ENCODE data around the gene CSAG3.
"Not testable (repeated sequence)": the region's sequence is repeated elsewhere in the genome, so short reads cannot be mapped to it uniquely, and the experiment has no call there.

The CSAG3 gene

DNA sequence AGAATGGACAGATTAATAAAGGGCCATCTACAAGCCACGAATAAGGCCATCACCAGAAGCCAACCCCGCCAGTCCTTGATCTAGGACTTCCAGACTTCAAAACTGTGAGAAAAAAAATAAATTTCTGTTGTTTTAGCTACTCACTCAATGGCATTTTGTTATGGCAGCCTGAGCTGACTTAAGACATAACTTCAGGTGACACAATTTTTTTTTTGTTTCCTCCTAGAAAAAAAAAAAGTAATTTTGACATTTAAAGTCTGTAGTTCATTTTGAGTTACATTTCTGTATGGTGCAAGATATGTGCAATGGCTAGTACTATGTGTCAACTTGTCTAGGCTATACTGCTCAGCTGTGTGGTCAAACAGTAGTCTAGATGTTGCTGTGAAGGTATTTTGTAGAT lies at the start of gene CSAG3:
Gene CSAG3, plus strand, starts transcription at position 301 of the 400 bp plus-strand sequence.
- DNase-seq (ENCODE audit: low read depth) = not testable (repeated sequence)

DNA sequence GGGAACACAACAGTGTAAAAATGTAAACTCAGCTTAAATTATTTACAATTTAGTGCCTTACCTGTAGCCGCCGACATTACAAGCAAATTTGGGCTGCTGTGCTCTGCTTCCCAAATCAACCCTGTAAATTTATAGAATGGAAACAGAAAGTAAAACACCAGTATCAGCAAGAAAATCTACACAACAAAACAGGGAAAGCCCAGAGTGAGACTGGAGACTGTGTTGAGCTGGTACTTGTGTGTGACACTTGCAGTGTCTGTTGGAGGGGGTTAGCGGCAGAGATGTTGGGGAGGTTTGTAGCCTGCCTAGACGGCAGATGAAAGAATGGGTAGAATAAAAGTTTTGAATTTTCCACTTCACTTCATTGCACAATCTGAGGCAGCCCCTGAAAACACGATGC lies 45.8 kb upstream of the CSAG3 start:
- DNase-seq (ENCODE audit: low read depth) = not testable (repeated sequence)

DNA sequence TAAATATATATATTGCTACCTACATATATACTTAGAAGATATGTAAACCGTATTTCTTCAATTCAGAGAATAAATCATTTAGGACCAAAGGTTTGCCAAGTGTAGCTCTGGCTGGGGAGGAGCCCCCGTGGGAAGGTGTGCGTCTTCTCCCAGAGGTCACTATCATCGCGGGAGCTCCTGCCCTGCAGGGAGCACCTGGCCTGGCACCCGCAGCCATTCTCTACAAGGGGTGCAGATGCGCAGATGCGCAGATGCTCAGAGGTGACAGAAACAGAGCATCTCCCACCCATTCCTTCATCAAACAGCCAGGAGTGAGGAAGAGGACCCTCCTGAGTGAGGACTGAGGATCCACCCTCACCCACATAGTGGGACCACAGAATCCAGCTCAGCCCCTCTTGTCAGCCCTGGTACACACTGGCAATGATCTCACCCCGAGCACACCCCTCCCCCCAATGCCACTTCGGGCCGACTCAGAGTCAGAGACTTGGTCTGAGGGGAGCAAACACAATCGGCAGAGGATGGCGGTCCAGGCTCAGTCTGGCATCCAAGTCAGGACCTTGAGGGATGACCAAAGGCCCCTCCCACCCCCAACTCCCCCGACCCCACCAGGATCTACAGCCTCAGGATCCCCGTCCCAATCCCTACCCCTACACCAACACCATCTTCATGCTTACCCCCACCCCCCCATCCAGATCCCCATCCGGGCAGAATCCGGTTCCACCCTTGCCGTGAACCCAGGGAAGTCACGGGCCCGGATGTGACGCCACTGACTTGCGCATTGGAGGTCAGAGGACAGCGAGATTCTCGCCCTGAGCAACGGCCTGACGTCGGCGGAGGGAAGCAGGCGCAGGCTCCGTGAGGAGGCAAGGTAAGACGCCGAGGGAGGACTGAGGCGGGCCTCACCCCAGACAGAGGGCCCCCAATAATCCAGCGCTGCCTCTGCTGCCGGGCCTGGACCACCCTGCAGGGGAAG lies 44.9 kb upstream of the CSAG3 start, which contains the start of gene MAGEA2B:
Gene MAGEA2B, plus strand, starts transcription at position 814 of the 973 bp plus-strand sequence. CDS start 2,479 bp downstream, outside the sequence.
- not testable (repeated sequence) for DNase-seq (ENCODE audit: low read depth)

DNA sequence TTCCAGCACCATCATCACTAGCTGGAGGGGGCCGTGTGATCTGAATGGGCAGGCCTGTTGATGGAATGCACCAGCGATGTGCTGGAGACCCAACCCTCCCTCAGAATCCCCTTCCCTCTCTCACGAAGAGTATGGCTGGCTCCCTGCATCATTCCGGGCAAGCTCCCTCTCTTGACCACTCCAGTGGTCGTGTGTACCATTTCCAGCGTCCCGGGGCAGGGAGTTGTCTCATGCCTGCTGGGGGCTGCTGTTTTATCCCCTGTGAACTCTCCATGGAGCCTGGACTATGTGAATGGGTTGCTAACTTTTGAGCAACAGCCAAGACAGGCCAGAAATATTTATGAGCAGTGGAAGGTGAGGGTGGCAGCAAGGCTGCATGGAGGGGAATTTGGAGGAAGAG lies 33.6 kb upstream of the CSAG3 start:
- DNase-seq (ENCODE audit: low read depth) = no peak

DNA sequence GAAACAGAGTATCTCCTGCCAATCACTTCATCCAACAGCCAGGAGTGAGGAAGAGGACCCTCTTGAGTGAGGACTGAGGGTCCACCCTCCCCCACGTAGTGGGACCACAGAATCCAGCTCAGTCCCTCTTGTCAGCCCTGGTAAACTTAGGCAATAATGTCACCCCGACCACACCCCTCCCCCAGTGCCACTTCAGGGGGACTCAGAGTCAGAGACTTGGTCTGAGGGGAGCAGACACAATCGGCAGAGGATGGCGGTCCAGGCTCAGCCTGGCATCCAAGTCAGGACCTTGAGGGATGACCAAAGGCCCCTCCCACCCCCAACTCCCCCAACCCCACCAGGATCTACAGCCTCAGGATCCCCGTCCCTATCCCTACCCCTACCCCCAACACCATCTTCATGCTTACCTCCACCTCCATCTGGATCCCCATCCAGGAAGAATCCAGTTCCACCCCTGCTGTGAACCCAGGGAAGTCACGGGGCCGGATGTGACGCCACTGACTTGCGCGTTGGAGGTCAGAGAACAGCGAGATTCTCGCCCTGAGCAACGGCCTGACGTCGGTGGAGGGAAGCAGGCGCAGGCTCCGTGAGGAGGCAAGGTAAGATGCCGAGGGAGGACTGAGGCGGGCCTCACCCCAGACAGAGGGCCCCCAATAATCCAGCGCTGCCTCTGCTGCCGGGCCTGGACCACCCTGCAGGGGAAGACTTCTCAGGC lies 25.6 kb upstream of the CSAG3 start, which contains the start of the genes CSAG1 and MAGEA12:
Gene CSAG1, minus strand, starts transcription at position 461 of the 715 bp plus-strand sequence. CDS start 1,261 bp downstream, outside the sequence.
Gene MAGEA12, plus strand, starts transcription at position 497 of the 715 bp plus-strand sequence. CDS start 2,405 bp downstream, outside the sequence.
- DNase-seq (ENCODE audit: low read depth) = no peak

DNA sequence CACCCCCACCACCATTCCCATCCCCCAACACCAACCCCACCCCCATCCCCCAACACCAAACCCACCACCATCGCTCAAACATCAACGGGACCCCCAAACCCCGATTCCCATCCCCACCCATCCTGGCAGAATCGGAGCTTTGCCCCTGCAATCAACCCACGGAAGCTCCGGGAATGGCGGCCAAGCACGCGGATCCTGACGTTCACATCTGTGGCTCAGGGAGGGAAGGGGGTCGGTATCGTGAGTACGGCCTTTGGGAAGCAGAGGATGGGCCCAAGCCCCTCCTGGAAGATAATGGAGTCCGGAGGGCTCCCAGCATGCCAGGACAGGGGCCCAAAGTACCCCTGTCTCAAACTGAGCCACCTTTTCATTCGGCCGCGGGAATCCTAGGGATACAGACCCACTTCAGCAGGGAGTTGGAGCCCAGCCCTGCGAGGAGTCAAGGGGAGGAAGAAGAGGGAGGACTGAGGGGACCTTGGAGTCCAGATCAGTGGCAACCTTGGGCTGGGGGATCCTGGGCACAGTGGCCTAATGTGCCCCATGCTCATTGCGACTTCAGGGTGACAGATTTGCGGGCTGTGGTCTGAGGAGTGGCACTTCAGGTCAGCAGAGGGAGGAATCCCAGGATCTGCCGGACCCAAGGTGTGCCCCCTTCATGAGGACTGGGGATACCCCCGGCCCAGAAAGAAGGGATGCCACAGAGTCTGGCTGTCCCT lies 24.7 kb upstream of the CSAG3 start:
- DNase-seq (ENCODE audit: low read depth) = not testable (repeated sequence)

DNA sequence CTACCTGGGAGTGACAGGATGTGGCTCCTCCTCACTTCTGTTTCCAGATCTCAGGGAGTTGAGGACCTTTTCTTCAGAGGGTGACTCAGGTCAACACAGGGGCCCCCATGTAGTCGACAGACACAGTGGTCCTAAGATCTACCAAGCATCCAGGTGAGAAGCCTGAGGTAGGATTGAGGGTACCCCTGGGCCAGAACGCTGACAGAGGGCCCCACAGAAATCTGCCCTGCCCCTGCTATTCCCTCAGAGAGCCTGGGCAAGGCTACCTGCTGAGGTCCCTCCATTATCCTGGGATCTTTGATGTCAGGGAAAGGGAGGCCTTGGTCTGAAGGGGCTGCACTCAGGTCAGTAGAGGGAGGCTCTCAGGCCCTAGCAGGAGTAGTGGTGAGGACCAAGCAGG lies 23.9 kb upstream of the CSAG3 start:
- no peak for DNase-seq (ENCODE audit: low read depth)

DNA sequence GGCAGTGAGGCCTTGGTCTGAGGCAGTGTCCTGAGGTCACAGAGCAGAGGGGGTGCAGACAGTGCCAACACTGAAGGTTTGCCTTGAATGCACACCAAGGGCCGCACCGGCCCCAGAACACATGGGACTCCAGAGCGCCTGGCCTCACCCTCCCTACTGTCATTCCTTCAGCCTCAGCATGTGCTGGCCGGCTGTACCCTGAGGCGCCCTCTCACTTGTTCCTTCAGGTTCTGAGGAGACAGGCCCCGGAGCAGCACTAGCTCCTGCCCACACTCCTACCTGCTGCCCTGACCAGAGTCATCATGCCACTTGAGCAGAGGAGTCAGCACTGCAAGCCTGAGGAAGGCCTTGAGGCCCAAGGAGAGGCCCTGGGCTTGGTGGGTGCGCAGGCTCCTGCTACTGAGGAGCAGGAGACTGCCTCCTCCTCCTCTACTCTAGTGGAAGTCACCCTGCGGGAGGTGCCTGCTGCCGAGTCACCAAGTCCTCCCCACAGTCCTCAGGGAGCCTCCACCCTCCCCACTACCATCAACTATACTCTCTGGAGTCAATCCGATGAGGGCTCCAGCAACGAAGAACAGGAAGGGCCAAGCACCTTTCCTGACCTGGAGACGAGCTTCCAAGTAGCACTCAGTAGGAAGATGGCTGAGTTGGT lies 23.0 kb upstream of the CSAG3 start:
- DNase-seq (ENCODE audit: low read depth) = no peak

DNA sequence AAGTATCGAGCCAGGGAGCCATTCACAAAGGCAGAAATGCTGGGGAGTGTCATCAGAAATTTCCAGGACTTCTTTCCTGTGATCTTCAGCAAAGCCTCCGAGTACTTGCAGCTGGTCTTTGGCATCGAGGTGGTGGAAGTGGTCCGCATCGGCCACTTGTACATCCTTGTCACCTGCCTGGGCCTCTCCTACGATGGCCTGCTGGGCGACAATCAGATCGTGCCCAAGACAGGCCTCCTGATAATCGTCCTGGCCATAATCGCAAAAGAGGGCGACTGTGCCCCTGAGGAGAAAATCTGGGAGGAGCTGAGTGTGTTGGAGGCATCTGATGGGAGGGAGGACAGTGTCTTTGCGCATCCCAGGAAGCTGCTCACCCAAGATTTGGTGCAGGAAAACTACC lies 22.5 kb upstream of the CSAG3 start:
- not testable (repeated sequence) for DNase-seq (ENCODE audit: low read depth)

DNA sequence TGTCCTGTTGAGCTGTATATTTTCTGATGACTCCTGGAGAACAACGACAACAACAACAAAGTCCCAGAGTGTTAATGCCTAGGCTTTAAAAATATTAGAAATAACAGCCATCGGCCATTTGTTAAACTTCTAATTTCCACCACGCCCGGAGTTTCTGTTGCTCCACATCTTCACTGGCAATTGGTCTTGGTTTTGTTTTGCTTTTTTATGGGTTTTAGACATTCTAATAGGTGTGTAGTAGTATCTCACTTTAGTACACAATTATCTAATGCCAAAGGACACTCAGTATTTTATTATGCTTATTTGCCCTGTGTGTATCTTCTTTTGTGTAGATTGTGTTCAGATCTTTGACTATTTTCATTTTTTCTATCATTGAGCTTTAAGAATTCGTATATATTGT lies 20.5 kb upstream of the CSAG3 start:
- DNase-seq (ENCODE audit: low read depth) = no peak

DNA sequence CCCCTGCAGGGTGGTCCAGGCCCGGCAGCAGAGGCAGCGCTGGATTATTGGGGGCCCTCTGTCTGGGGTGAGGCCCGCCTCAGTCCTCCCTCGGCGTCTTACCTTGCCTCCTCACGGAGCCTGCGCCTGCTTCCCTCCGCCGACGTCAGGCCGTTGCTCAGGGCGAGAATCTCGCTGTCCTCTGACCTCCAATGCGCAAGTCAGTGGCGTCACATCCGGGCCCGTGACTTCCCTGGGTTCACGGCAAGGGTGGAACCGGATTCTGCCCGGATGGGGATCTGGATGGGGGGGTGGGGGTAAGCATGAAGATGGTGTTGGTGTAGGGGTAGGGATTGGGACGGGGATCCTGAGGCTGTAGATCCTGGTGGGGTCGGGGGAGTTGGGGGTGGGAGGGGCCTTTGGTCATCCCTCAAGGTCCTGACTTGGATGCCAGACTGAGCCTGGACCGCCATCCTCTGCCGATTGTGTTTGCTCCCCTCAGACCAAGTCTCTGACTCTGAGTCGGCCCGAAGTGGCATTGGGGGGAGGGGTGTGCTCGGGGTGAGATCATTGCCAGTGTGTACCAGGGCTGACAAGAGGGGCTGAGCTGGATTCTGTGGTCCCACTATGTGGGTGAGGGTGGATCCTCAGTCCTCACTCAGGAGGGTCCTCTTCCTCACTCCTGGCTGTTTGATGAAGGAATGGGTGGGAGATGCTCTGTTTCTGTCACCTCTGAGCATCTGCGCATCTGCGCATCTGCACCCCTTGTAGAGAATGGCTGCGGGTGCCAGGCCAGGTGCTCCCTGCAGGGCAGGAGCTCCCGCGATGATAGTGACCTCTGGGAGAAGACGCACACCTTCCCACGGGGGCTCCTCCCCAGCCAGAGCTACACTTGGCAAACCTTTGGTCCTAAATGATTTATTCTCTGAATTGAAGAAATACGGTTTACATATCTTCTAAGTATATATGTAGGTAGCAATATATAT lies 5.0 kb upstream of the CSAG3 start, which contains the start of gene MAGEA2:
Gene MAGEA2, minus strand, starts transcription at position 157 of the 965 bp plus-strand sequence. CDS start 2,479 bp downstream, outside the sequence.
- not testable (repeated sequence) for DNase-seq (ENCODE audit: low read depth)

DNA sequence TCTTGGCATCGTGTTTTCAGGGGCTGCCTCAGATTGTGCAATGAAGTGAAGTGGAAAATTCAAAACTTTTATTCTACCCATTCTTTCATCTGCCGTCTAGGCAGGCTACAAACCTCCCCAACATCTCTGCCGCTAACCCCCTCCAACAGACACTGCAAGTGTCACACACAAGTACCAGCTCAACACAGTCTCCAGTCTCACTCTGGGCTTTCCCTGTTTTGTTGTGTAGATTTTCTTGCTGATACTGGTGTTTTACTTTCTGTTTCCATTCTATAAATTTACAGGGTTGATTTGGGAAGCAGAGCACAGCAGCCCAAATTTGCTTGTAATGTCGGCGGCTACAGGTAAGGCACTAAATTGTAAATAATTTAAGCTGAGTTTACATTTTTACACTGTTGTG lies 4.1 kb upstream of the CSAG3 start:
- not testable (repeated sequence) for DNase-seq (ENCODE audit: low read depth)

DNA sequence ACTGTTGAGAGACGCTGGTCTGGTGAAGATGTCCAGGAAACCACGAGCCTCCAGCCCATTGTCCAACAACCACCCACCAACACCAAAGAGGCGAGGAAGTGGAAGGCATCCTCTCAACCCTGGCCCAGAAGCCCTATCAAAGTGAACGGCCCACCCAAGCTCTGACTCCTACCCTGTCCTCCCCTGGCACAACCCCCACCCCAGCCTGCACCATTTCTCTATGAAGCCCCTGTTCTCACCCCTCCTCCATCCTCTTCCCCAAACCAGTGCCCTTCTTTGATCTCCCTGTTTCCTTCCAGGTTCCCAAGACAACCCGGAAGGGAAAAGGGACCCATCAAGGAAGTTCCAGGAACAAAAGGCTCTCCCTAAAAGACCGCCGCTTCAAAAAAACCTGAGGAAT lies 526 bp downstream of the CSAG3 start:
- not testable (repeated sequence) for DNase-seq (ENCODE audit: low read depth)

DNA sequence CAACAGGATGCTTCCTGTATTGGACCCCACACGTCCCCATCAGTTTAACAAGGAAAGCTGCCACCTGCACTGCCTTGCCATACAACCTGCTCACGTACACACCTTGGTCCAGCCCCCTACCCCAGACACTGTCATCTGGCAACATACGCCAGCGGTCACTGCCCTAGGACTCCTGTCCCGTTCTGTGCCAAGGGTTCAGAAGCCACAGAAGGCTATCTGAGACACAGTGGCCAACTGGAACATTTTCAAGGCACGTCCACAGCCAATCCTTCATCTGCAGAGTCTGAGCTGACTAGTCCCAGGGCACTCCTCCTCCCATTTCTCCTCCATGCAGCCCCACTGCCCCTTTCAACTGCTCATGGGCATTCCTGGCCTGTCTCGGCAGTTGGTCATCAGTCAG lies 2.6 kb downstream of the CSAG3 start:
- DNase-seq (ENCODE audit: low read depth) = not testable (repeated sequence)

DNA sequence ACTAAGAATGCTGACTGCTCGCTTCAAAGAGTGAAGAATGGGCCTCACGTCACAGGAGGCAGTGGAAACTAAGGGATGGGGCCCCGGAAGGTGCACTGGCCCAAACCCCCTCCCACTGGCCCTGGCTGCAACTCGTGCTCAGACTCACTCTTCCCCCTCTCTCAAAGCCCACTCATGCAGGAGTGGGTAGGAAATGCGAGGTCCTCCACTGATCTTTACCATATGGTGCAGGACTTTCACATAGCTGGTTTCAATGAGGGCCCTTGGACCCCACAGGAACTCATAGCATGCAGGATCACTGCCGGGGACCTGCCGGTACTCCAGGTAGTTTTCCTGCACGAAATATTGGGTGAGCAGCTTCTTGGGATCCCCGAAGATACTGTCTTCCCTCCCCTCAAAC lies 7.5 kb downstream of the CSAG3 start:
- not testable (repeated sequence) for DNase-seq (ENCODE audit: low read depth)

DNA sequence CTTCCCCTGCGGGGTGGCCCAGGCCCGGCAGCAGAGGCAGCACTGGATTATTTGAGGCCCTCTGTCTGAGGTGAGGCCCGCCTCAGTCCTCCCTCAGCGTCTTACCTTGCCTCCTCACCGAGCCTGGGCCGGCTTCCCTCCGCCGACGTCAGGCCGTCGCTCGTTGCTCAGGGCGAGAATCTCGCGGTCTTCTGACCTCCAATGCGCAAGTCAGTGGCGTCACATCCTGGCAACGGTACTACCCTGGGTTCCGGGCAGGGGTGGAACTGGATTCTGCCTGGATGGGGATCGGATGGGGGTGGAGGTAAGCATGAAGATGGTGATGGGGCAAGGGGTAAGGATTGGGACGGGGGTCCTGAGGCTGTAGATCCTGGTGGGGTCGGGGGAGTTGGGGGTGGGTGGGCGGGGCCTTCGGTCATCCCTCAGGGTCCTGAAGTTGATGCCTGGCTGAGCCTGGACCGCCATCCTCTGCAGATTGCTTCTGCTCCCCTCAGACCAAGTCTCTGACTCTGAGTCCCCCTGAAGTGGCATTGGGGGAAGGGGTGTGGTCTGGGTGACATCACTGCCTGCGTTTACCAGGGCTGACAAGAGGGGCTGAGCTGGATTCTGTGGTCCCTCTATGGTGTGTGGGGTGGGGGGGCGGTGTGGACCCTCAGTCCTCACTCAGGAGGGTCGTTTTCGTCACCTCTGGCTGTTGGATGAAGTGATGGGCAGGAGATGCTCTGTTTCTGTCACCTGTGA lies 10.7 kb downstream of the CSAG3 start, which contains the start of gene MAGEA6:
Gene MAGEA6, minus strand, starts transcription at position 141 of the 741 bp plus-strand sequence. CDS start 2,039 bp downstream, outside the sequence.
- not testable (repeated sequence) for DNase-seq (ENCODE audit: low read depth)

DNA sequence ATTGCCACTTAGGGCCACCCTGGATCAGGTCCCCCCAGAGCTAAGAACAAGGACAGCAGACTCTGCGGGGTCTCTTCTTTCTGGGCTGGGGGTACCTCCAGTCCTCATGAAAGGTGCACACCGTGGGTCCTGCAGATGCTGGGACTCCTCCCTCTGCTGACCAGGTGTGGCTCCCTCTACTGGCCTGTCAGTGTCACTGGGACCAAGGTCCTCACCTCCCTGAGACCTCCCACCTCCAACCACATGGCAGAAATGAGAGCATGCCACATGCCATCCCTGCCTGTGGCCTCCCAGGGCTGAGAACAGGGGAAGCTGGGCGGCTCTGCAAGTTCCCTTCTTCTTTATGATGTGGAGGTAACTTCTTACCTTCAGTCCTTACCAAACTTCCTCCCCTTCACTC lies 28.0 kb downstream of the CSAG3 start:
- DNase-seq (ENCODE audit: low read depth) = not testable (repeated sequence)

DNA sequence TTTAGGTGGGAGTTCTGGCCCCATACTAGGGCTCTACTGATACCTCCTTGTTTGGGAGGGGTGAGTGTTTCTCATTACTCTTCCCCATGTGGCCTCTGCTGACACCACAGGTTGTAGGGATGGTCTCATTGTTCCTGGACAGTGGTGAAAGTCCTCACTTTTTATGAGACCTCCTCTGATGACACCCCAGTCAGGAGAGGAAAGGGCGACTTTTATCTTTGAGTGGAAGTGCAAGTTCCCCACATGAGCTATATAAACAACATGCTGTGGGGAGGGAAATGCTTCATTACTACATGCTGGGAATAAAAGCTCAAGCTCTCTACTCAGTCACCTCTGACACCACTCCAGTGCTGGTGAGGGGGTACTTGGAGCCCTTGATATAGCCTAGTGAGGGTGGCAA lies 39.9 kb downstream of the CSAG3 start:
- DNase-seq (ENCODE audit: low read depth) = no peak

DNA sequence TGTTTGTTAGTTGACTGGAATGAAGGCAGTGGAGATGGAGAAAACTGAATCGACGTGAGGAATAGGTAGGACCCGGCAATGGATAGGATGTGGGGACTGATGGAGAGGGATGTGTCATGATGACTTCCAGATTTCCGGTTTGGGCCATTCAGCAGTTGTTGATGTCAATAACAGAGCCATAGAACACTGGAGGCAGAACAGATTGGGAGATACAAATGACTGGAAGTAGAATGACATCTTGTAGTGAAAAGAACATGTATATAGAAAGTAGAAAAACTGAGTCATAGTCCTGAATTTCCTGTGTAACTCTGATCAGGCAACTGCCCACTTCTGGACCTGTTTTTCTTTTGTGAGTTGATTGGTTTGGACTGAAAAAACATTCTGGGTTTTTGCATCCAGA lies 47.0 kb downstream of the CSAG3 start:
- DNase-seq (ENCODE audit: low read depth) = no peak

Measured in activated T-helper 9 cell treated with anti-CD3 and anti-CD28 coated beads, Interleukin-2, amount 50 U/mL, for 16 hours (primary cell).